IPS DF 4.7 (cell line): ENCODE results near the gene ASB15.

Source experiments
- DNase-seq: peaks from one replicate; pipeline ENCODE4 v3.0.0-alpha.2; 2013; ENCODE audit warnings: low spot score; ENCODE audit errors: extremely low read depth

Gene ASB15

DNA sequence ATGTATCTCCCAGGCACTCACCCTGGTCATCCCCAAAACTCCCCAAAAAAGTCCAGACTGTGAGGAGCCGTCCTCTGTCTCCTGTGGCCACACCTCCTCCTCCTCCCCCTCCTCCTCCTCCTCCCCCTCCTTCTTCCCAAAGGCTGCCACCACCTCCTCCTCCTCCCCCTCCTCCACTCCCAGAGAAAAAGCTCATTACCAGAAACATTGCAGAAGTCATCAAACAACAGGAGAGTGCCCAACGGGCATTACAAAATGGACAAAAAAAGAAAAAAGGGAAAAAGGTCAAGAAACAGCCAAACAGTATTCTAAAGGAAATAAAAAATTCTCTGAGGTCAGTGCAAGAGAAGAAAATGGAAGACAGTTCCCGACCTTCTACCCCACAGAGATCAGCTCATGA lies 61.1 kb downstream of the ASB15 start:
- DNase-seq, result no peak

DNA sequence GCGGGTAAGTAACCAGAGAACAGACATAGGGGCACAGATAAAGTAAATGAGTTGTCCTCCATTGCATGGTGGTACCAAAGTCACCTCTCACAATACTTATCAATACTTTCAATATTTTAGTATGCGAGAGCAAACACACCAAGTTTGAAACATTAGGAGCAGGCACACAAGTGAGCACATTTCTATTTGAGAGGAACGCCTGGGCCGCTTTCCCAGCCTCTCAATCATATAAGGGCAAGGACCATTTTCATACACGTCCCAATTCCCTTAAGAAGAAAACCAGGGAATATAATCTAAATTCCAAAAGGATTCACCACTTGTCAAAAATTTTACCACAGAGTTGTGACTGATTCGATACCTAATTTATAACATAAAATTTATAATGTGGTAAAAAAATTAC lies 61.6 kb downstream of the ASB15 start:
- no peak for DNase-seq

DNA sequence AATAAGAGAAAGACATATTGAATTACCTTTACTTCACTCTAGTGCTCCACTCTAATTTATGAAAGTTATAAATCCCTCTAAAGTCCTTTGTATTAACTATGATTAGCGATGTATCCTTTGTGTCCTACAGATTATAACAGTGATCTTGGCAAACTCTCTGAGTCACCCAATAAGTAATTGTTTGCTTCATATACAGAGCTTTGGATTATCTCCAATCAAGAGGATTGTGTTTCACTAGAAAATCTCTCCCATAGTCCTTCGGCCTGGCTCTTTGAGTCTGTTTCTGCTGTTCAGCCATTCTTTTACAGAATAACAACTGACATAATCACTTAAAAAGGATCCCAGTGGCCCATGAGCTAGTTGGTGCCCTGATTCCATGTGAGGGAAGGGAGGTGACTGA lies 63.5 kb downstream of the ASB15 start:
- no peak for DNase-seq

DNA sequence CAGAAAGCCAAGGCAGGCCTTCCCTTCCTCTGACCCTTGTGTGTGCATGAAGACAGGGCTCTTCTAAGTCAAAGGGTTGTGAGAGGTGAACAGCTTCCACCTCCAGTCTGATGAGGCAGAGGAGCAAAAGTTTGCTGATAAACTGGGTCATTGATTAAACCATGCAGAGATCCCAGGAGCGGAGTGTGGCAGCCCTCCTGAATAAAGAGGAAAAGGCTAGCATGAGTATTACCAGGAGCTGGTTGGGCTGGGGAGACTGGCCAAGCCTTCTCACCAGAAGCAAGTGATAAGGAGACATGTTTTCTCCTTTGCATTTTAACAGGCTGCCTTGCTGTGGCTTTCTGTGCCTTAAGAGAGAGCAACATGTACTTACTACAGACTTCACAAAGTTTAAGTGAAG lies 64.3 kb downstream of the ASB15 start:
- no peak for DNase-seq

GRCh38 chr7:123666492-123666891 lies 64.9 kb downstream of the ASB15 start:
- no peak for DNase-seq

GRCh38 chr7:123669485-123669884 lies 67.9 kb downstream of the ASB15 start:
- DNase-seq, result no peak

DNA sequence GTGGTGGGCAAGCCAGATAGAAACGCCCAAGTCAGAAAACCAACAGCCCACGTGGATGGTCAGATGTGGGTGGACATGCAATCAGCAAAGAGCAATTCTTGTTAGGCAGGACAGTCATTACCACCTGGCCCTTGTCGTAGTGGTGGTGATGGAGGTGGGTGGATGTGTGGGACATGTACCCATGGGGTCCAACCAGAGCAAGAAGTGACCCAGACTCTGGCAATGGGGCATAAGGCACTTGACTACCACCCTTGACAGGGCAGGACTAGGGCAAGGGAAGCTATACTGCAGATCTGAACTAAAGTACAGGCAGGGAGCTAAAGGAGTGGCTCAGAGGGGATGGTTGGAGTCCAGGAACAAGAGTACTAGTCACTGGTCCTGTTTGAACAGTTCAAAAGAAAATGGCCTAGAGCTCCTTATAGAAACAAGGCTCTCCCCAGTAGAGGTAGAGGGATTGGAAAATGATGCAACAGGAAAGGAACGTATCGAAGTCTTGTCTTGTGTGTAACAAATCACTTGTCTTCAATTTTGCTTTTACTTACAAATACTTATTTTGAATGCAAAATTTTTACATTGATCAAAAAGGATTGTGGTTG lies 71.6 kb downstream of the ASB15 start:
- DNase-seq, result no peak

DNA sequence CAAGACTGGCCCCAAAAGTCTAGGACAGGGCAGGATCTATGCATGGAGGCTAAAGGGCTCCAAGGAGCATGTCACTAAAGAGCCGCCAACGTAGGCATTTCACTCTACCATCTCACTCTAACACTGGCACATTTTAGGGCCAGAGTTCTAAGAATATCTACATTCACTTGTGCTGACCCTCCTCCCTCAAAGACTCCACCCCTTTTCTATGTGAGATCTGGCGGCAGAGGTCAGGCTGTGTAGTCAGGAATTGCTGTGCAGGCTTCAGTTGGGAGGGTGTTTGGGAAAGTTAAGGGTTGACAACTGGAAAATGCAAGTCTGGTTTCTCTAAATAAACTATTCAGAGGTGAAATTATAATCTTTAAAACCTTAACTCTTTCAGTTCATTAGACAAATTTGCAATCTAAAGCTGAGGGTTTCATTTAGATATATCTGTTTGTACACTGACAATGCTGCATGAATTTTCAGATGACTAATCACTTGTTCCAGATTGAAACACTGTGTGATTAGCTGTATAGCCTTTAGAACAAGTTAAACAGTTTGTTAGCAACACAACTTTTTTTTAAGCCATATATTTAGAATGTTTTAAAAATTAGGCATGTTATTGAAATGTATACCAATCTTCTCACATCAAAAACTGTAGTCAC lies 72.3 kb downstream of the ASB15 start:
- no peak for DNase-seq

GRCh38 chr7:123674399-123675180 lies 73.0 kb downstream of the ASB15 start:
- DNase-seq, result no peak

DNA sequence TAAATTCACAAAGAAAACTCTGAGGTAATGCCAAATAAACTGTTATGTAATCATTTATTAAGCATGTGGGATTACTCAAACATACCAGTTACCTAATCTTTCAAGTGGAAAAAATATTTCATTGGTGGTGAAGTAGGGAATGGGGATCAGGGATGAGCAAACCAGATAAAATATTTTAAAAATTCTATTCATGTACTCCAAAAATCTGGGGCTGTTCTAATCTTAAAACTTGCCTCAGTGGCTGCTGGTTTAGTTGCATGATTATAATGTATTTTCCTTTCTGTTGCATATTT lies 73.5 kb downstream of the ASB15 start:
- DNase-seq, result no peak

DNA sequence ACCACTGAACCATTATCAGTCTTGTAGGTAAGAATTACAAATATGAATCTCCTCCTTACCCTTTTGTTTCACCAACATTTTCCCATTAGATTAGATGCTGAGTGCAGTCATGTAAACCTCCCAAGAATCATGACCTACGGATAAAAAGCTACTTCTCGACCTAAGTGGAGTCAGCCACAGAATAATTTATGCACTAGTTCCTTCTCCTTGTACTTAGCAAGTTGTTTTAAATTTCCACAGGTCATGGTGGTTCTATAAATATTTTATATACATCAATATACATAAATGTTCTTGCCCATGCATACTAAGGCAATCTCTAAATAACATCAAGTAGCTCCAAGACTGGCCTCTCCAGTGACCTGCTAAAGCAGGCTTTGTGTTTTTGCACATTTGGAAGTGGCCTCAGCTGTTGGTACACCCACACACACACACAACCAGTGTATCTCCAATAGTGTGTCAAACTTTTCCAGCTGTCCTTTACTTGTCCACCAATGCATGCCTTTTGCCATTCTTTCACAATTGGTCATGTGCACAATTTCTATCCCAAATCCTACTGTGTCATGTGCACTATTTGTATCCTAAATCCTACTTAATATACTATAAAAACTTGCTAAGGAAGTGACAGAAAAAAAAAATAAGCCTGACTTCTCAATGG lies 75.6 kb downstream of the ASB15 start:
- DNase-seq, result no peak

DNA sequence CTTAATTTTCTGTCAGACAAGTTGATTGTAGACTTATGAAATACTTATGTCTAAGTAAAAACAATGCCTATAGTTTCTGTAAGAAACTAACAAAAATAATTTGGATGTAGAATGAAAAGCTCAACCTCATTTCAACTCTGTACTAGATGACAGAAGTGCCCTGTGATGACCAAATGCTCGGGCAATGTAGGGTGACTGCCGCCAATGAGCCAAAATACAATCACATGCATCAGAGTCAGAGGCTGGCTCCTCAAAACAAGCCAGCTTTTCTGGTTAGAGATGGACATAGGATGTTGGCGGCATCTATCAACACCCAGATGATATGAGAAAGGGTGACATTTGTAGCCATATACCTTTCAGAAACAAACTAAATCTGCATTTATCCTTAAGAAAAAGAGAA lies 78.0 kb downstream of the ASB15 start:
- DNase-seq, result no peak

DNA sequence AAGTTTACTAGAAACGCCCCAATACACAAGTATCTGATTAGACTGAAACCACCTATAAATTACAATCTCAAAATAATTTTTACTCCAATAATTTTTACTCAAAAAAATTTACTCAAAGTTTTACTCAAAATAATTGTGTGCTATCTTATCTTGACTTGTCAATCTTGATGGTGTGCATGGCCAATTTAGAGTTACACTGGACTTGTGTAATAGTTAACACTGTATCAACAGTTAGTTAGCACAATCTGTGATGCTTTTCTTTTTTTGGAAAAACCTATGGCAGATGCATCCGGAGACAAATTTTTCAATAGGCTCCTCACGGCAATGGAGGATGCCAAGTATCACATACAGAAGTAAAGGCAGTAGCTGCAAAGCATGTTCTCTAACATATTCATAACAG lies 79.0 kb downstream of the ASB15 start:
- DNase-seq, result no peak

DNA sequence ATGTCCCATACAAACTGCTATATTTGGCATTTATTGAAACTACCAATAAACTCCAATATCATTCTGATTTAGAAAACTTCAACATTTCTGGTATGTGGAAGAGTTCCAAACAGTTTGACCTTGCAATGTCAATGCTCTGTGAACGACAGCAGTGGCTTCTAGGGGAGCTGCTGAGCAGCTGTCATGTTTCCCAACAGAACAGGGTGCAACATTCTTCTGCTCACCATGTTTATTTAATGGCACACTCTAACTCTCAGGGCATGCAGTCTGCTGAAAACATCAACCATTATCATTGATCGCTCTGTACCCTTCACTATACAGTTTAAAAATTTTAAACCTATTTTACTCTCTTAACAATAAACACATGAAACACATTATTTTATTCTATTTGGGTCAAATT lies 79.9 kb downstream of the ASB15 start:
- DNase-seq, result no peak

DNA sequence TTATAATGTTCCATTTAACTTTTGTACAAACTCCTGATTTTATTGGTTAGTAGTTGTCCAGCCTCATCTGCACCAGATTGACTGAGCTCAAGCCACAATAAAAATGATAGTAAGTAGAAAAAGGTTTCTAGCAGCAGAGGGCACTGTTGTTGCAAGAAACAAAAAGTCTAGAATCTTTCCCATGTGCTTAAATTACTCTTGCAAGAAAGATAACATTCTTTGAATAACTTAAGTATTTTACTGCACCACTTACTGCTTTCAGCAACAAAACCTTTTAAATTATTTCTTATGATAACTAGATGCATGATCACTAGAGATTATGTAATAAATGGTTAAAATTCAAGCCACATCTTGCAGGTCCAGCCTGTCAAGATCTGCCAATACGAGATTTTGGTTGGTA lies 81.1 kb downstream of the ASB15 start:
- DNase-seq, result no peak

DNA sequence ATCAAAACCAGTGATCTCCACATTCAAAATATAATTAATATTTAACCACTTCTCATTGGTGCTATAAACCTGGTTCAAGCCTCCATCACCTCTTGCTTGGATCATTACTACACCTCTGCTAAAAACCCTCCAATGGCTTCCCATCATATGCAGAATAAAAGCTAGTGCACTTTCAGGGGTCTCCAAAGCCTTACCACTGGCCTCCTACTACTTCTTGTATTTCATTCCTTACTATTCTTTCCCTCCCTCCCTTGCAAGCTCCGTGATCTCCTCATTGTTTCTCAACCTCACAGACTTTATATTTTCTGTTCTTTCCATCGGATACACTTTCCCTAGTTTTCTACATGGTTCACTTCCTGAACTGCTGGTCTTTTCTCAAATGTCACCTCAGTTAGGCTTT lies 85.5 kb downstream of the ASB15 start:
- DNase-seq, result no peak

- DNase-seq, result no peak
Observed at GRCh38 chr7:123687727-123688126, 86.1 kb downstream of the ASB15 start.
